HEK293 (cell line): ENCODE results near the gene CEP83.

Source experiments
- CTCF ChIA-PET: fragments of 350-600 bp; formaldehyde crosslinking; extraction: SDS; loops from one replicate; lab custom pipeline; 2021; ENCODE audit warnings: antibody characterized with exemption; lab: Yijun Ruan, JAX
- POLR2A ChIA-PET: fragments of 300-600 bp; formaldehyde crosslinking; extraction: SDS; loops from one replicate; lab custom pipeline; 2020; ENCODE audit warnings: antibody characterized with exemption, inconsistent platforms; lab: Yijun Ruan, JAX
- H3K27ac ChIP-seq: fragments of 200-500 bp; sonication (Bioruptor generic); 2 replicates; pipeline ENCODE4 v1.5.1; 2014; ENCODE audit warnings: low read depth, low read length, control low read depth, inconsistent platforms; ENCODE audit errors: extremely low read depth
- H3K36me3 ChIP-seq, 2 experiments: fragments of 200-500 bp in 1 of 2; sonication (Bioruptor generic) in 1 of 2; 1 replicate in 1 of 2; 2 replicates in 1 of 2; pipeline ENCODE4 v1.5.1; 2014 to 2017; ENCODE audit warnings: inconsistent platforms in 2 of 2, low read length in 2 of 2; ENCODE audit not compliant: control insufficient read depth in 2 of 2, insufficient read depth in 1 of 2
- H3K4me1 ChIP-seq: fragments of 200-500 bp; sonication (Bioruptor generic); 2 replicates; pipeline ENCODE4 v1.5.1; 2014; ENCODE audit warnings: mild to moderate bottlenecking, low read length, inconsistent platforms; ENCODE audit not compliant: control insufficient read depth, insufficient read depth
- H3K4me3 ChIP-seq: 2 replicates; pipeline ENCODE4 v1.5.1; 2011; ENCODE audit warnings: low read depth, mild to moderate bottlenecking, control low read depth, low read length, moderate library complexity
- H3K9me3 ChIP-seq: fragments of 200-500 bp; sonication (Bioruptor generic); 2 replicates; pipeline ENCODE4 v1.5.1; 2014; ENCODE audit warnings: low read depth, low read length, inconsistent platforms; ENCODE audit not compliant: control insufficient read depth, insufficient read depth
- GLIS1 ChIP-seq: fragments of 450-650 bp; formaldehyde crosslinking; IDR thresholded peaks from 2 replicates; pipeline ENCODE4 v1.5.1; 2016; ENCODE audit warnings: missing biosample characterization, missing genetic modification characterization
- HIC1 ChIP-seq: fragments of 450-650 bp; formaldehyde crosslinking; IDR thresholded peaks from 2 replicates; pipeline ENCODE4 v1.5.1; 2016; ENCODE audit warnings: missing biosample characterization, missing genetic modification characterization
- HOXC10 ChIP-seq: sonication (generic); formaldehyde crosslinking; IDR thresholded peaks from 2 replicates; pipeline ENCODE4 v1.8.1; 2023; ENCODE audit warnings: mild to moderate bottlenecking, missing genetic modification reagents
- KLF10 ChIP-seq: fragments of 450-650 bp; IDR thresholded peaks from 2 replicates; pipeline ENCODE4 v1.5.1; 2018; ENCODE audit warnings: missing biosample characterization, mild to moderate bottlenecking, missing genetic modification characterization
- KLF7 ChIP-seq: fragments of 450-650 bp; formaldehyde crosslinking; IDR thresholded peaks from 2 replicates; pipeline ENCODE4 v1.5.1; 2016; ENCODE audit warnings: missing biosample characterization, missing genetic modification characterization, borderline replicate concordance
- KLF8 ChIP-seq: fragments of 450-650 bp; formaldehyde crosslinking; IDR thresholded peaks from 2 replicates; pipeline ENCODE4 v1.5.1; 2016; ENCODE audit warnings: missing biosample characterization, missing genetic modification characterization
- MYNN ChIP-seq: fragments of 450-650 bp; formaldehyde crosslinking; IDR thresholded peaks from 2 replicates; pipeline ENCODE4 v1.5.1; 2016; ENCODE audit warnings: missing biosample characterization, missing genetic modification characterization, borderline replicate concordance
- OSR2 ChIP-seq: fragments of 450-650 bp; formaldehyde crosslinking; IDR thresholded peaks from 2 replicates; pipeline ENCODE4 v1.5.1; 2016; ENCODE audit warnings: missing biosample characterization, missing genetic modification characterization
- PATZ1 ChIP-seq: fragments of 450-650 bp; formaldehyde crosslinking; IDR thresholded peaks from 2 replicates; pipeline ENCODE4 v1.5.1; 2016; ENCODE audit warnings: missing biosample characterization, missing genetic modification characterization
- ZBTB26 ChIP-seq: fragments of 450-650 bp; formaldehyde crosslinking; optimal IDR thresholded peaks from 2 replicates; pipeline ENCODE3; 2016; ENCODE audit warnings: missing biosample characterization, mild to moderate bottlenecking, missing genetic modification characterization
- ZBTB44 ChIP-seq: fragments of 450-650 bp; IDR thresholded peaks from 2 replicates; pipeline ENCODE4 v1.5.1; 2018; ENCODE audit warnings: missing biosample characterization, mild to moderate bottlenecking, missing genetic modification characterization
- ZEB2 ChIP-seq: fragments of 450-650 bp; formaldehyde crosslinking; IDR thresholded peaks from 2 replicates; pipeline ENCODE4 v1.5.1; 2016; ENCODE audit warnings: missing biosample characterization, missing genetic modification characterization
- ZFP69B ChIP-seq: fragments of 450-650 bp; formaldehyde crosslinking; IDR thresholded peaks from 2 replicates; pipeline ENCODE4 v1.5.1; 2016; ENCODE audit warnings: missing biosample characterization, missing genetic modification characterization
- ZNF146 ChIP-seq: fragments of 450-650 bp; formaldehyde crosslinking; IDR thresholded peaks from 2 replicates; pipeline ENCODE4 v1.5.1; 2016; ENCODE audit warnings: missing biosample characterization, missing genetic modification characterization
- ZNF214 ChIP-seq: fragments of 450-650 bp; formaldehyde crosslinking; IDR thresholded peaks from 2 replicates; pipeline ENCODE4 v1.5.1; 2017; ENCODE audit warnings: missing biosample characterization, mild to moderate bottlenecking, missing genetic modification characterization, borderline replicate concordance
- ZNF239 ChIP-seq: fragments of 450-650 bp; formaldehyde crosslinking; IDR thresholded peaks from 2 replicates; pipeline ENCODE4 v1.5.1; 2016; ENCODE audit warnings: missing biosample characterization, missing genetic modification characterization
- ZNF24 ChIP-seq: fragments of 450-650 bp; formaldehyde crosslinking; IDR thresholded peaks from 2 replicates; pipeline ENCODE4 v1.5.1; 2016; ENCODE audit warnings: missing biosample characterization, missing genetic modification characterization
- ZNF248 ChIP-seq: fragments of 450-650 bp; formaldehyde crosslinking; IDR thresholded peaks from 2 replicates; pipeline ENCODE4 v1.5.1; 2017; ENCODE audit warnings: missing biosample characterization, missing genetic modification characterization
- ZNF280D ChIP-seq: fragments of 450-650 bp; formaldehyde crosslinking; IDR thresholded peaks from 2 replicates; pipeline ENCODE4 v1.5.1; 2016; ENCODE audit warnings: missing biosample characterization, missing genetic modification characterization
- ZNF658 ChIP-seq: fragments of 450-650 bp; formaldehyde crosslinking; IDR thresholded peaks from 2 replicates; pipeline ENCODE4; 2016; ENCODE audit warnings: missing biosample characterization, missing genetic modification characterization
- ZSCAN18 ChIP-seq: fragments of 450-650 bp; formaldehyde crosslinking; IDR thresholded peaks from 2 replicates; pipeline ENCODE4 v1.5.1; 2016; ENCODE audit warnings: missing biosample characterization, missing genetic modification characterization

Gene CEP83

GRCh38 chr12:94299846-94300245, 159.8 kb downstream of the CEP83 start:
- Histone ChIP-seq H3K36me3 (peaks cover 0 to 10% of the 10 kb centered on the region in 2 experiments; a peak in 1 of 3 replicates), H3K27ac (no peak overlapping the region), H3K4me1 (no peaks in the 10 kb centered on the region), H3K9me3 (no peaks in the 10 kb centered on the region), H3K4me3 (no peak overlapping the region)
- POLR2A ChIA-PET, result no interaction called here
- CTCF ChIA-PET, result no interaction called here
- TF ChIP-seq KLF7 (tag by site-specific recombination) (no peak), ZEB2 (tag by site-specific recombination) (no peak), PATZ1 (tag by site-specific recombination) (no peak), MYNN (no peak), ZBTB26 (tag by site-specific recombination) (no peak), ZNF24 (tag by site-specific recombination) (no peak), KLF8 (tag by site-specific recombination) (no peak), ZNF214 (no peak), OSR2 (tag by site-specific recombination) (no peak), HOXC10 (no peak), ZBTB44 (tag by site-specific recombination) (no peak), ZSCAN18 (tag by site-specific recombination) (no peak), GLIS1 (tag by site-specific recombination) (no peak), ZNF248 (tag by site-specific recombination) (no peak), ZNF658 (tag by site-specific recombination) (no peak)

- CTCF ChIA-PET, result interaction anchor here (0.6 to 0.7 kb wide), 2 partner anchors 163 to 751 kb away, joined by 3 read pairs; no protein-coding TSS in a partner anchor
- POLR2A ChIA-PET, result no interaction called here
- Histone ChIP-seq H3K9me3 (no peaks in the 10 kb centered on the region), H3K4me1 (no peaks in the 10 kb centered on the region), H3K27ac (no peak overlapping the region), H3K36me3 (peaks cover 0 to 5% of the 10 kb centered on the region in 2 experiments; a peak in 1 of 3 replicates), H3K4me3 (no peak overlapping the region)
- no peak for TF ChIP-seq HIC1 (tag by site-specific recombination)
- TF ChIP-seq KLF10 (tag by site-specific recombination), result no peak
- no peak for TF ChIP-seq ZNF239 (tag by site-specific recombination)
- no peak for TF ChIP-seq ZNF280D
- no peak for TF ChIP-seq ZNF658 (tag by site-specific recombination)
- TF ChIP-seq ZNF146 (tag by site-specific recombination), result no peak
- TF ChIP-seq ZFP69B (tag by site-specific recombination), result no peak
- TF ChIP-seq KLF8 (tag by site-specific recombination), result no peak
Measured at GRCh38 chr12:94297876-94298505, 161.7 kb downstream of the CEP83 start.
